ACHN (cell line): ENCODE data around the gene GOLGA8O.
"Not testable (repeated sequence)": the region's sequence is repeated elsewhere in the genome, so short reads cannot be mapped to it uniquely, and the experiment has no call there.

Experiments used
- DNase-seq: peaks from one replicate; pipeline ENCODE4 v3.0.0-alpha.2; 2015
- in situ Hi-C: cut with HindIII; loops from 2 replicates; pipeline ENCODE4 v1.10.0; 2017; ENCODE audit warnings: low sequenced_read_pairs, low pct_ligation_motif_present, low pct_unique_long_range_greater_than_20kb

The GOLGA8O gene

DNA sequence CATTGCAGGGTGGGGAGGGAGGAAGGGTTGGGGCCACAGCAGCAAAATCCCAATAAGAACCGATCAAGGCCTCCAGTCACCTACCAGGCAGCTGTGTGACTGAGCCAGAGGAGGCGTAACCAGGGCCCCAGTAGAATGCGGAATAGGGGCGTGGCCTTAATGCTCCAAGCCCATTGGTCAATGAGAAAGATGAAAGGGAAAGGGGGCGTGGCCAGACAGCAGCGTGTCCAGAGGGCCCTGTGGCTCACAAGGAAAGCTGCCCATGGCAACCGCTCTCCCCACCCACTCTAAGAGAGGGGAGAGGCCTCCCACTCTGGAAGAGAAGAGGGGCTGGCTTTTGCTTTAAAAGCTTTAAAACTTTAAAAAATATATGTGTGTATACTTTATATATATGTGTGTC lies at the start of gene GOLGA8O:
Gene GOLGA8O (minus strand): TSS at position 101 of the 400 bp plus-strand sequence. CDS start 98 bp downstream, at position 3.
- in situ Hi-C loops, DNase-seq: not testable (repeated sequence)

- in situ Hi-C loops, DNase-seq: not testable (repeated sequence)
Observed at GRCh38 chr15:32504152-32504811, 48.8 kb upstream of the GOLGA8O start.

DNA sequence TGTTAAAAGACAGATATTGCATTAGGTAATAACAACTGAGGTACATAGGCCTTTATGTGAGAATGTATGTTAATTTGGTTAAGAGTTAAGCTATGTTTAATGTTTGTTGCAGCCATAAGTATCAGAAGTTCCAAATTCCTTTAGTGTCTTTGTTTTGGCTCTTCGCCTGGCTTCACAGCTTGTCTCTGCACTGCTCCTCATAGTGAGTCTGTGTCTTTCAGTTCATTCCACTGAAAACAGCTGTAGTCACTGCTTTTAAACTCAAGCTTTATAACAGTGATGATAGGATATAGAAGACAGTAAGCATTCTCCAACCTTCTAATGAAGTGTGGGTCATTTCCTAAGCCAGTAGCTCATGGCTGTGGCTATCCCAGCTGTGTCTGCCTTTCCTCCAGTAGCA lies 47.5 kb upstream of the GOLGA8O start:
- in situ Hi-C loops: not testable (repeated sequence)

GRCh38 chr15:32492768-32493167 lies 37.3 kb upstream of the GOLGA8O start:
- in situ Hi-C loops, DNase-seq: not testable (repeated sequence)

More for the DNA sequence above, 47.5 kb upstream of the GOLGA8O start:
- DNase-seq: not testable (repeated sequence)

DNA sequence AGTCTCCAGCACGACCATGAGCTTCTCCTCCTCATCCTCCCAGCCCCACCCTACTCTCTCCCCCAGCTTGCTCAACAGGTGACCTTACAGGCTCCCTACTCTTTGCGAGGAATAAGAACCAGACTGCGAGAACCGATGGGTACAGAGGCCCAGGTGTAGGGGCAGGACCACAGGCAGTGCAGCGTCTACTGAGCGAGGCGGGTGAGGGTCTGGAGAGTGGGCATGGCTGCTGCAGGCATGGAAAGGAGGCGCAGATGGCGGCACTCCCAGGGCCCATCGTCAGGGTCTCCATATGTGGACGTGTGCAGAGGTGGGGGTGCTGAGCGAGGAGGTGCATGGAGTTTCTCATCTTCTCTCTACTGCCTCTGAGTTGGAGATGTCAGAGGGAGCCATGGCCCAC lies 31.0 kb upstream of the GOLGA8O start:
- in situ Hi-C loops, DNase-seq: not testable (repeated sequence)

DNA sequence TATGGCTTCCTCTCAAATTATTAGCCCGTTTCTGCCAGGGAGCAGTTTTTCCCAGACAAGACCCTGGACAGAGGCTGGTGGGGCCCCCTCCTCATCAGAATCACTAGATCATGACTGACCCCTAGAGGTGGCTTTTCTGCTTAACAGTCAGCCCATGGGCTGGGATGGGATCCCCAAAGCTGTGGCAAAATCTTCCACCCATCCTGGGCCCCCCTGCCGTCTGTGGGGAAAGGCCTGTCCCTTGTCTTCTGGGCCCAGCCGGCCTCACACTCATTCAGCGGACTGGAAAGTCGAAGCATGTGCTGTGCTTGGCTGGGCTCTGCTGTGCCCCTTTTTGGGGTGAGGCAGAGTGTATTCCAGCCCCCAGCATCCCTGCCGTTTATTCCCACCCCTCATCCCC lies 27.9 kb upstream of the GOLGA8O start:
- in situ Hi-C loops: not testable (repeated sequence)

GRCh38 chr15:32481683-32482082 lies 26.2 kb upstream of the GOLGA8O start:
- in situ Hi-C loops, DNase-seq: not testable (repeated sequence)

More for the DNA sequence above, 27.9 kb upstream of the GOLGA8O start:
- not testable (repeated sequence) for DNase-seq

DNA sequence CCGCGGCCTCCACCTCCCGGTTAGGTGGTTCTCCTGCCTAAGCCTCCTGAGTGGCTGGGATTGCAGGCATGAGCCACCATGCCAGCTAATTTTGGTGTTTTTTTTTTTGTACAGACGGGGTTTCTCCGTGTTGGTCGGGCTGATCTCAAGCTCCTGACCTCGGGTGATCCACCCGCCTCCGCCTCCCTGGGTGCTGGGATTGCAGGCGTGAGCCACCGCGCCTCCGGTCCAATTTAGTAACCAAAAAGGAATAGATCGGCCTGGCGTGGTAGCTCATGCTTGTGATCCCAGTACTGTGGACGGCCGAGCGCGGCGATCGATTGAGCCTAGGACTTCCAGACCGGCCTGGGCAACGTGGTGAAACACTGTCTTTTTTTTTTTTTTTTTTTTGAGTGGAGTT lies 12.6 kb upstream of the GOLGA8O start:
- in situ Hi-C loops, DNase-seq: not testable (repeated sequence)

DNA sequence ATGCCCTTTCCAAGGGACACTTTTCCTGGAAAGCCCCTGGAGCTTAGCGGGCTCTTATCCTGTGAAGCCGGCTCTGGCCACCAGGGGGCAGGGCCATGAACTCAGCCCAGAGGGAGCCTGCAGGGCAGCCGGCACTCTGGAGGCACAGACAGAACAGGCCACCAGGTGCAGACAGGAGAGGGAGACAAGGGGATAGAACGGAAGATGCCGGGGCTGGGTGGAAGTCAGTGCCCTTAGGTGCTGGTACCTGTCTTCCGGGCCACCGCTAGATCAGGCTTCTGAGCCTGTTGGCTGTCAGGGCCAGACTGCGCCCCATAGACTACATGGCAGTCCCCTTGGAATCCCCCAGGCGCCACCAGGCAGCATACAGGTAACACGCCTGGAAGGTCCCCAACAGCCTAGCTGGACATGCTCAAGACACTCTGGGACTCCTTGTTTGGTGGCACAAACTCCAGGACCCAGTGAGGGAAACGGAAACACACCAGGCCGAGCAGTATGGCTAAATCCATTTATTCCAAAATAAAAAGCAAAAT lies 14.9 kb downstream of the GOLGA8O start:
- DNase-seq, in situ Hi-C loops: not testable (repeated sequence)

- DNase-seq, in situ Hi-C loops: not testable (repeated sequence)
Observed at GRCh38 chr15:32434102-32434963, 21.1 kb downstream of the GOLGA8O start.

DNA sequence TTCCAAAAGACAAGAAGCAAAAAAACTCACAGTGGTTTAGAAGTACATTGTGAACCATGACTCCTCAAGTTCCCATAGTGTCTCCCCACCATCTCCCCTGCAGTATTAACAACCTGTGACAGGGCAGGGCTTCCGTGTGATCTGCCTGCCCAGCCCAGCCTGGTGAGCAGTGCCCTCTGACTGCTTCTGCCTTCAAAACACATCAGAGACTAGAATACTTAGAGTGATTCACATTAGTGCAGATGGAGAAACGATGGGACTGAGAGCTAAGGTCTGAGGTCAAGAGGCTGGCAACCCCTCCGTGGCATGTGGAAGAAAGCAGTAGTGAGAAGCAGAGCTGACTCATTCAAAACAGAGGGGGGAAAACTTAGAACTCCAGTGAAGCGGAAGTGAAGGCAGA lies 27.8 kb downstream of the GOLGA8O start:
- in situ Hi-C loops: not testable (repeated sequence)

DNA sequence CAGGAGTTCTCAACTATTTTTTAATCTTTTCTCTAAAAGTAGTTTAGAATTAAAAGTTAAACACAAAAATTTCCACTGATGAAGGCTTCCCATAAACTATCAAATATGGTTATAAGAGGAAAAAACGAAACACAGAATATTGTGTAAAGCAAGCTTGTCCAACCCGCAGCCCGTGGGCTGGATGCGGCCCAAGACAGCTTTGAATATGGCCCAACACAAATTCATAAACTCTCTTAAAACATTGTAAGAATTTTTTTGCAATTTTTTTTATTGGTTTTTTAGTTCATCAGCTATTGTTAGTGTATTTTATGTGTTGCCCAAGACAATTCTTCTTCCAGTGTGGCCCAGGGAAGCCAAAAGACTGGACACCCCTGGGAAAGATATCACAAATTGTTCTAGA lies 28.9 kb downstream of the GOLGA8O start:
- in situ Hi-C loops: not testable (repeated sequence)

More for the DNA sequence above, 27.8 kb downstream of the GOLGA8O start:
- DNase-seq: not testable (repeated sequence)

DNA sequence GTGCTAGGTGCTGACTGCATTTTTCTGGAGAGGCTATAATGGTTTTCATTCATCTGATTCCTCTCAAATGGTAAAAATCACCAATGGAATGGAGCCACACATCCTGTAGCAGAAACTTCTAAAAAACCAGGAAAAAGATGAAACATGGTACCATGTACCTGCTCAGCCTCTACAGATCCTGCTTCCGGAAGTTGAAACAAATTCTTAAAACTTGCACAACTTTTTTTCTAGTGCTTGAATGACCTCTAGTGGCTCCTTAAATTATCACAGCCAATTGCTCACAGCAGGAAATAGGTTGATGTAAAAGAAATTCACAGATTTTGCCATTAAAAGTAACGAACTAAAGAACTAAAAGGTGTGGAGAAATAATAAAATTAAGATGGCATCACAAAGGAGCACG lies 47.5 kb downstream of the GOLGA8O start:
- DNase-seq, in situ Hi-C loops: not testable (repeated sequence)

More for the DNA sequence above, 28.9 kb downstream of the GOLGA8O start:
- not testable (repeated sequence) for DNase-seq

DNA sequence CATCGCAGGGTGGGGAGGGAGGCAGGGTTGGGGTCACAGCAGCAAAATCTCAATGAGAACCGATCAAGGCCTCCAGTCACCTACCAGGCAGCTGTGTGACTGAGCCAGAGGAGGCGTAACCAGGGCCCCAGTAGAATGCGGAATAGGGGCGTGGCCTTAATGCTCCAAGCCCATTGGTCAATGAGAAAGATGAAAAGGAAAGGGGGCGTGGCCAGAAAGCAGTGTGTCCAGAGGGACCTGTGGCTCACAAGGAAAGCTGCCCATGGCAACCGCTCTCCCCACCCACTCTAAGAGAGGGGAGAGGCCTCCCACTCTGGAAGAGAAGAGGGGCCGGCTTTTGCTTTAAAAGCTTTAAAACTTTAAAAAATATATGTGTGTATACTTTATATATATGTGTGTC lies 52.2 kb downstream of the GOLGA8O start, which contains the start of gene GOLGA8K:
Gene GOLGA8K (minus strand): TSS at position 101 of the 400 bp plus-strand sequence. CDS start 98 bp downstream, at position 3.
- in situ Hi-C loops, DNase-seq: not testable (repeated sequence)

DNA sequence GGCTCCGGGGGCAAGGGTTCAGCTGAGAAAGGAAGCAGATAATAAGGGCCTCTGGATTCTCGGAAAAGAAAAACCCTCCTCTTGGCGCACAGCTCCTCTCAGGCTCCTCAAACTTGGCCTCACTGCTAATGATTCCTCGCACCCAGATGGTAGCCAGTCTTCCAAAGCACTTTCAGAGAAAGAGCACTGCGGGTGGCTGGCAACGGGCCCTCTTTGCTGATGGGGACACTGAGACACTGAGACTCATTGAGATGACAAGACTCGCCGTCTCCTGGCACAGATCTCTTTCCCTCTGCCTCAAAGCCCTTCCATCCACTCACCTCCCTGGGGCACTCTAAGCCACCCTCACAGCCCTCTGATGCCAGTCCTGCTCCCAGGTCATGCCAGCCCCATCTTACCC lies 58.9 kb downstream of the GOLGA8O start:
- DNase-seq, in situ Hi-C loops: not testable (repeated sequence)
